HEK293T (cell line): ENCODE results near the gene GJB4.

Experiments
- ELF4 ChIP-seq: fragments of 450-650 bp; IDR thresholded peaks from 2 replicates; pipeline ENCODE4 v1.6.1; 2017; ENCODE audit warnings: antibody characterized with exemption
- FOXK2 ChIP-seq: fragments of 450-650 bp; IDR thresholded peaks from 2 replicates; pipeline ENCODE4 v1.6.1; 2016; ENCODE audit warnings: mild to moderate bottlenecking
- NFRKB ChIP-seq: fragments of 450-650 bp; IDR thresholded peaks from 2 replicates; pipeline ENCODE4 v1.6.1; 2016; ENCODE audit warnings: mild to moderate bottlenecking, moderate library complexity

DNA sequence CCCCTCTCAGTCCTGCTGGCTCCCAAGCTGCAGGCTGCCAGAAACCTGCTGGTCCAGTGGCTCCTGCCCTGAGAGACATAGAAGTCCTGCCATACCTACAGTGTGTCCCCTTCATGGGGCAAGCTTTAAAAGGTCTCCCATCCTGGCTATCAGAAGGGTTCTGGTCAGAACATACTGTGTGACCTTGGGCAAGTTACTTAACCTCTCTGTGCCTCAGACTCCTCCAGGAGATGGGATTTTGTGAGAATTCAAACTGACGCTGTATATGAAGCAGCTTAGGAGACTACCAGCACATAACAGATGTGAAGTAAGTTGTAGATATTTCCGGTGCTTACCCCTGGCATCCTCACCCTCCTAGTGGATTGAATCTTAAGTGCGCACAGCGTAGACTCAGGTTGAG is 13.4 kb upstream of the GJB4 start:
- TF ChIP-seq FOXK2 (no peak), NFRKB (no peak), ELF4 (no peak)
